ENCODE measurements around the gene SPRN. TPM values are rescaled to one million over a fixed set of nuclear protein-coding genes. Genes with fewer than 3 reads are reported as not detected.

SPRN gene, protein sequence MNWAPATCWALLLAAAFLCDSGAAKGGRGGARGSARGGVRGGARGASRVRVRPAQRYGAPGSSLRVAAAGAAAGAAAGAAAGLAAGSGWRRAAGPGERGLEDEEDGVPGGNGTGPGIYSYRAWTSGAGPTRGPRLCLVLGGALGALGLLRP
- total RNA-seq (2022; extraction: Qiagen RNA extraction; ENCODE audit: low read depth), result 0.14 to 0.26 TPM (median 0.22 TPM) in 5 replicates

DNA sequence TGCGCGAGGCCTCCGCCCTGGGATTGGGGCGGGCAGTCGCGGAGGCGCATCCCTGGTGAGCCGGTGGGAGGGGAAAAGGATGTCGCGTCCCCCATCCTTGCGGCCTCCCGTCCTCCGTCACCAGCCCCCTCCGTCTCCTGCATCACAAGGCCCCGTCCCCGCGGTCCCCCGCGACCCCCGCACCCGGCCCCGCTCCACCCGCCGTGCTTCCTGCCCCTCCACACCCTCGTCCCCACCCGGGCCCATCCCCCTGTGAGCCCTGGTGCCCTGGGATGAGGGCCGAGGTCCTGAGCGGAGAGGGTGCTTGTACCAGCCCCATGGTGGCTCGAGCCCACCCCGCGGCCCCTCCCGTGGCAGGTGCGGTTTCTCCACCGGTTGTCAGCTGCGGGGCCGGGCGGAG lies at the start of gene SPRN:
Gene SPRN, minus strand, starts transcription at position 25 of the 400 bp plus-strand sequence. CDS start 944 bp downstream, outside the sequence.

DNA sequence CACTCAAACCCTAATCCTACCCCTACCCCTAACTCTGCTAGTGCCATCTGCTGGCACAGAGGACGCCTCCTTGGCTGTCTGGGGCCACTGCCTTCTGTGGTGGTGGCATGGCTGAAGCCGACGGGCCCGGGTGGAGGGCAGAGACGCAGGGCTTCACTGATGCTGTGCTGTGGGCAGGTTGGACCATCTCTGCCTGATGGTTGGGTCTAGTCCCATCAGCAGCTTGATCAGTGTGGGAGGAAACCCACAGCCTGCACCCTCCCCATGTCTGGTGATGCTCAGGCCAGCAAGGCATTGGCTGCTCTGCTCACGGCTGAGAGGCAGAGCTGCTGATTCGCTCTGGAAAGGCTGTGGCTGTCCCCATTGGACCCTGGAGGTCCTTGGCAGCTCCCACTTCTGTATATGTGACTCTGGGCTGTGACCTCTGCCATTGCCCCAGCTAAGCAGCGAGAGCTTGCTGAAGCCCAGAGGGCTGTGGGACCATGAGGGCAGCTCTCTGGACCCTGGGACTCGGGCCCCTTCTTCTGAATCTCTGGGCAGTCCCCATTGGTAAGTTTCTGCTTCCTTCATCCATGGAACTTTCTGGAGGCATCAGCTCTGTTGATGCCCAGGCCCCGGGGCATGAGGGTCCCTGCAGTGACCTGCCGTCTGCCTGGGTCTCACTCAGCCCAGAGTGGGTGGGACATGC lies 29.2 kb upstream of the SPRN start, which contains the start of gene SCART1:
Gene SCART1, plus strand, starts transcription at position 430 of the 688 bp plus-strand sequence. Its CDS starts 53 bp downstream, at position 483.

DNA sequence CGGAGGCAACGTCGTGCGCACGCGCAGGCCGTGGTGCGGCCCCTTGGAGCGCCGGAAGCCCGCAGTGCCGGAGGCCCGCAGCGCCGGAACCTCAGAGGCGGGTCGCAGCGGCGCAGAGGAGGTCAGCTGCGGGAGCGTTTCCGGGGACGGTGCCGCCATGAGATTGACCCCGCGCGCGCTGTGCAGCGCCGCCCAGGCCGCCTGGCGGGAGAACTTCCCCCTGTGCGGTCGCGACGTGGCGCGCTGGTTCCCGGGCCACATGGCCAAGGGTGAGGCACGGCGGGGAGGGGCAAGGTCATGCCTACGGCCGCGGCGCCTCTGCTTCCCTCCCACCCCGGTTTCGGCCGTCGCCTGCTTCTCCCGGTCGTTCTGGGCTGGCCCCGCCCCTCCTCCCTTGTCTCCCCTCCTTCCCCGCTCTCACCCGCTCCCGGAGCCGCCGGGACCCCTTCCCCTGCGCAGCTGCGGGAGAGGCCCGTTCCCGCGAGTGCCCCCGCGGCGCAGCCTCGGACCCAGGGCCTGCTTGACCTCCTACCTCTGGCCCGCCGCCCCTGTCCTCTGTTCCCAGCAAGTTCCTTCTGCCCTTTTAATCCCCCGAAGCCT lies 30.3 kb downstream of the SPRN start, which contains the start of gene MTG1:
Gene MTG1, plus strand, starts transcription at position 94 of the 600 bp plus-strand sequence. Its CDS starts 64 bp downstream, at position 158.

DNA sequence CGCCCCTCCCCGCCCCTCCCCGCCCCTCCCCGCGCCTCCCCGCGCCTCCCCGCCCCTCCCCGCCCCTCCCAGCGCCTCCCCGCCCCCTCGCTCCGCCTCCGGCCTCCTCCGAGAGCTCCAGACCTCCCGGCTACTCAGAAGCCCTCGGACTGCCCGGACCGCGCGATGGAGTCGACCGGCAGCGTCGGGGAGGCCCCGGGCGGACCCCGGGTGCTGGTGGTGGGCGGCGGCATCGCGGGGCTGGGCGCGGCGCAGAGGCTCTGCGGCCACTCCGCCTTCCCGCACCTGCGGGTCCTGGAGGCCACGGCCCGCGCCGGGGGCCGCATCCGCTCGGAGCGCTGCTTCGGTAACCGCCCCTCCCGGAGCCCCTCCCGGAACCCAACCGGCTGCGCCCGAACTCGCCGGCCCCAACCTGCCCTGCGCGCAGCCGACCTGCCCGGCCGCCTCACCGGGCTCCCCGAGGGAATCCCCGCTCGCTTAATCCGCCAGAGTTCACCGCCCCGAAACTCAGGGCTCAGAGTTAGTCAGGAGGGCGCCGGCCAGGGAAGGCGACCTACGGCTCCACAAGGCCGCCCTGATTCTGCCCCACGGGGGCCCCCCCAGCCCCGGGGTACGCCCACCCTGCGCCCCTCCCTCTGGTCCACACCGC lies 45.1 kb downstream of the SPRN start, which contains the start of gene PAOX:
Gene PAOX, plus strand, starts transcription at position 111 of the 649 bp plus-strand sequence. Its CDS starts 55 bp downstream, at position 166.

DNA sequence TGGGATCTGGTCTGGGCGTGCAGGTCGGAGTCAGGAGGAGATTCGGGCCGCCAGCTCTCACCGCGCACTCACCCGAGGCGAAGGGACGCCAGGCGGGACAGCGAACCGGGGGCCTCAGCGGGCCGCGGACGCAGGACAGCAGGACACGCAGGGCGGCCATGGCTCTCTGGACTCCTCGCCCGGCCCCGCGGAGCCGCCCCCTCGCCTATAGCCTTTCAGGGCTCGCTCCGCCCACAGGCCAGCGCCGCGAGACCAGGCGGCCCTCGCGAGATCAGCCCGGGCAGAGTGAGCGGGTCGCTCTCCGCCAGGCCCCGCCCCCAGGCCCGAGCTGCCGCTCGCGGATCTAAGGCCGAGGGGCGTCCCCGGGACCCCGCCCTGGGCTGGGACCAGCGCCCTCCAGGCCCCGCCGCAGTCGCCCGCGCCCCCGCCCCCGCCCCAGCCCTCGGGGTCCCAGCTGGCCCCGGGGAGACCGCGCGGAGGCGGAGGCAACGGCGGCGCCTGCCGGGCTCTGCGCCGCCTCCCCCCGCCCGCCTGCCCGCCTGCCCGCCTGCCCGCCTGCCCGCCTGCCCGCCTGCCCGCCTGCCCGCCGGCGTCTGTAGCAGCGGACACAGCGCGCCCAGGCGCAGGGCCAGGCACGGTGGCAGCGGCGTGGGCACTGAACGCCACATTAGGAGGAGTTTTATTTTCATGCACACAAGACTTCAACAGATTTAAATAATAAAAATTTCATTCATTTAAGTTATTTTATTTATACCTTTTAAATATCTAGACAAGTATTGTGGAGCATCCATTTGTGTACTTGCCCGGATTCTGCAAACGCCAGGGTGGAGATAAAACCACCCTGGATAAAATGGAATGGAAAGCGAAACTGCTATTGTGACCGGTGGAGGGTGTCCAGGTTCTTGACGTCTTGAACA lies 51.0 kb downstream of the SPRN start, which contains the start of gene ECHS1:
Gene ECHS1, minus strand, starts transcription at position 181 of the 917 bp plus-strand sequence. Its CDS starts 21 bp downstream, at position 160.

Other genes with a start within 250 kb of the SPRN start
- gene UTF1, start 194.4 kb downstream of the SPRN start, total RNA-seq (2022; extraction: Qiagen RNA extraction; ENCODE audit: low read depth), result 0.07 to 0.16 TPM (median 0.14 TPM) in 3 of 5 replicates, not detected in the others
- gene VENTX, start 186.8 kb downstream of the SPRN start, total RNA-seq (2022; extraction: Qiagen RNA extraction; ENCODE audit: low read depth), result 0.01 TPM in 1 of 5 replicates, not detected in the others
- gene ADAM8, start 147.8 kb downstream of the SPRN start, total RNA-seq (2022; extraction: Qiagen RNA extraction; ENCODE audit: low read depth), result 2.2 to 4.4 TPM (median 3.3 TPM) in 5 replicates
- 39.4 to 48.9 TPM (median 45.1 TPM) in 5 replicates for gene TUBGCP2, start 115.8 kb downstream of the SPRN start, total RNA-seq (2022; extraction: Qiagen RNA extraction; ENCODE audit: low read depth)
- gene ZNF511, start 115.7 kb downstream of the SPRN start, total RNA-seq (2022; extraction: Qiagen RNA extraction; ENCODE audit: low read depth), result 62.9 to 76.6 TPM (median 66.7 TPM) in 5 replicates
- 0.62 to 0.91 TPM (median 0.76 TPM) in 4 of 5 replicates, not detected in the other for gene CALY, start 87.7 kb downstream of the SPRN start, total RNA-seq (2022; extraction: Qiagen RNA extraction; ENCODE audit: low read depth)
- gene PRAP1, start 77.3 kb downstream of the SPRN start, total RNA-seq (2022; extraction: Qiagen RNA extraction; ENCODE audit: low read depth), result 0.17 TPM in 1 of 5 replicates, not detected in the others
- 12.6 to 17.3 TPM (median 13.8 TPM) in 5 replicates for gene FUOM, start 66.6 kb downstream of the SPRN start, total RNA-seq (2022; extraction: Qiagen RNA extraction; ENCODE audit: low read depth)
- 133 to 154 TPM (median 147 TPM) in 5 replicates for gene ECHS1, start 51.3 kb downstream of the SPRN start, total RNA-seq (2022; extraction: Qiagen RNA extraction; ENCODE audit: low read depth)
- 0.92 to 2.4 TPM (median 2.0 TPM) in 5 replicates for gene PAOX, start 45.4 kb downstream of the SPRN start, total RNA-seq (2022; extraction: Qiagen RNA extraction; ENCODE audit: low read depth)
- 39.6 to 54.6 TPM (median 53.4 TPM) in 5 replicates for gene MTG1, start 30.5 kb downstream of the SPRN start, total RNA-seq (2022; extraction: Qiagen RNA extraction; ENCODE audit: low read depth)
- gene SCART1, start 29.3 kb upstream of the SPRN start, total RNA-seq (2022; extraction: Qiagen RNA extraction; ENCODE audit: low read depth), result 0.15 to 0.40 TPM (median 0.26 TPM) in 5 replicates
- 0.09 to 0.22 TPM (median 0.20 TPM) in 4 of 5 replicates, not detected in the other for gene CYP2E1, start 102.7 kb upstream of the SPRN start, total RNA-seq (2022; extraction: Qiagen RNA extraction; ENCODE audit: low read depth)
- gene SYCE1, start 141.0 kb upstream of the SPRN start, total RNA-seq (2022; extraction: Qiagen RNA extraction; ENCODE audit: low read depth), result not detected in 5 replicates
- gene FRG2B, start 202.2 kb upstream of the SPRN start, total RNA-seq (2022; extraction: Qiagen RNA extraction; ENCODE audit: low read depth), result 0.24 TPM in 1 of 5 replicates, not detected in the others